K562 (cell line): ENCODE results near the gene NOSTRIN. TPM values are rescaled to one million over a fixed set of nuclear protein-coding genes. Genes with fewer than 3 reads are reported as not detected.

Experiments
- CC2D1A ChIP-seq: fragments of 450-650 bp; IDR thresholded peaks from 2 replicates; pipeline ENCODE4 v1.6.1; 2017; ENCODE audit warnings: mild to moderate bottlenecking
- FOXK1 ChIP-seq: sonication (generic); formaldehyde crosslinking; IDR thresholded peaks from 2 replicates; pipeline ENCODE4 v1.8.0; 2022; ENCODE audit warnings: missing genetic modification reagents, mild to moderate bottlenecking, borderline replicate concordance
- HMGN3 ChIP-seq: IDR thresholded peaks from 2 replicates; pipeline ENCODE4 v1.6.1; 2011; ENCODE audit warnings: borderline replicate concordance, low read depth, mild to moderate bottlenecking, mixed read lengths, low read length; ENCODE audit not compliant: insufficient read length; ENCODE audit errors: extremely low read depth
- KDM1A ChIP-seq, 2 experiments: fragments of 450-650 bp; IDR thresholded peaks; 2 replicates each; pipeline ENCODE4 v1.6.1; 2016; ENCODE audit warnings: mild to moderate bottlenecking in 2 of 2
- LEF1 ChIP-seq: fragments of 450-650 bp; IDR thresholded peaks from 2 replicates; pipeline ENCODE4 v1.6.1; 2016; ENCODE audit warnings: mild to moderate bottlenecking
- MIER1 ChIP-seq: fragments of 450-650 bp; IDR thresholded peaks from 2 replicates; pipeline ENCODE4 v1.6.1; 2016; ENCODE audit warnings: antibody characterized with exemption, mild to moderate bottlenecking, low read depth
- NKRF ChIP-seq: fragments of 450-650 bp; IDR thresholded peaks from 2 replicates; pipeline ENCODE4 v1.6.1; 2016; ENCODE audit warnings: borderline replicate concordance
- RBFOX2 ChIP-seq: fragments of 200-400 bp; formaldehyde crosslinking; IDR thresholded peaks from 2 replicates; pipeline ENCODE4 v1.6.1; 2017; ENCODE audit warnings: low read depth, mild to moderate bottlenecking, low read length, moderate library complexity
- ZBED1 ChIP-seq: IDR thresholded peaks from 2 replicates; pipeline ENCODE4 v1.6.1; 2014
- ZBTB40 ChIP-seq, 2 experiments: fragments of 450-650 bp in 1 of 2; sonication (generic) in 1 of 2; formaldehyde crosslinking in 1 of 2; IDR thresholded peaks; 2 replicates each; pipeline versions ENCODE4 v1.7.1 to v1.9.0; 2016 to 2022; ENCODE audit warnings: inconsistent platforms in 1 of 2, mild to moderate bottlenecking in 1 of 2, missing genetic modification reagents in 1 of 2
- ZFPM2 ChIP-seq: fragments of 250-450 bp; sonication (Bioruptor Pico); IDR thresholded peaks from 2 replicates; pipeline ENCODE4 v1.5.1; 2022; ENCODE audit warnings: mild to moderate bottlenecking
- ZNF431 ChIP-seq: sonication (generic); formaldehyde crosslinking; IDR thresholded peaks from 2 replicates; pipeline ENCODE4 v1.8.0; 2022; ENCODE audit warnings: mild to moderate bottlenecking, missing genetic modification reagents
- ZNF740 ChIP-seq, 3 experiments: fragments of 200-800 bp in 1 of 3; sonication (Bioruptor generic) in 1 of 3; sonication (generic) in 1 of 3; formaldehyde crosslinking in 1 of 3; IDR thresholded peaks; 2 replicates each; pipeline versions ENCODE4 v1.6.1 to v1.8.0; 2016 to 2022; ENCODE audit warnings: mild to moderate bottlenecking in 2 of 3, missing compliant biosample characterization in 2 of 3, missing genetic modification characterization in 2 of 3, missing genetic modification reagents in 1 of 3
- polyA plus RNA-seq, 8 experiments: library from polyadenylated mRNA; depleted of rRNA in 4 of 8; stranded (reverse) in 5 of 8; unstranded in 3 of 8; fragments of >200 nt; fragmentation: Nextera tagmentation in 2 of 8; fragmentation: Illumina TruSeq in 1 of 8; extraction: Ambion mirVana in 2 of 8; extraction: Trizol in 1 of 8; gene quantifications; 2 replicates each; pipeline versions ENCODE4 v1.2.1 to v1.2.3, GENCODE V29; 2011 to 2014; ENCODE audit warnings: inconsistent platforms in 1 of 8, missing spikeins in 1 of 8
- total RNA-seq, 7 experiments: library from RNA; depleted of rRNA in 6 of 7; stranded (reverse); fragments of >200 nt in 6 of 7; fragmentation: Illumina TruSeq in 2 of 7; extraction: Trizol in 2 of 7; gene quantifications; 2 replicates each; pipeline versions ENCODE4 v1.2.1 to v1.2.3, GENCODE V29; 2011 to 2021; ENCODE audit warnings: low replicate concordance in 1 of 7

Gene NOSTRIN
- total and polyA plus RNA-seq, 9 of the 15 experiments (the other 6 are each of a cell fraction or from before 2014, with no cell fraction given): 26.7 to 82.9 (median 56.3) TPM

- TF ChIP-seq HMGN3: peak; percentile 40
- TF ChIP-seq KDM1A (IDR thresholded peaks at IDR 0.05): no peak
- peak; percentile 87 for TF ChIP-seq ZBTB40 (IDR thresholded peaks at IDR 0.05)
- no peak for TF ChIP-seq ZBTB40 (CRISPR knock-in tag; IDR thresholded peaks at IDR 0.05)
- peak; percentile 93 for TF ChIP-seq CC2D1A
- no peak for TF ChIP-seq MIER1
- TF ChIP-seq ZBED1: no peak
- TF ChIP-seq RBFOX2: peak; percentile 97
- TF ChIP-seq LEF1: peak; percentile 57
- no peak; the same call in 1 of the 2 replicates for TF ChIP-seq ZNF740 (CRISPR knock-in tag; IDR thresholded peaks at IDR 0.05)
- TF ChIP-seq ZNF740 (tag; IDR thresholded peaks at IDR 0.05): no peak
- no peak for TF ChIP-seq ZFPM2 (CRISPR knock-in tag)
- no peak for TF ChIP-seq ZNF431
- peak; percentile 95 for TF ChIP-seq NKRF
- no peak for TF ChIP-seq FOXK1
Observed at GRCh38 chr2:168890006-168890782, 87.8 kb downstream of the NOSTRIN start, which contains the start of gene SPC25 (continued).
